ENCODE measurements around the gene ACAP3. TPM values are rescaled to one million over a fixed set of nuclear protein-coding genes. Genes with fewer than 3 reads are reported as not detected.
A peak's percentile ranks its signal among the peaks of the same experiment; 100 is the strongest.

Gene ACAP3
- total RNA-seq, 4 donors from 2014 or later, result 78.1 to 156 (median 110) TPM

- Histone ChIP-seq H3K4me1 (peaks cover 12 to 54% (median 38%) of the 10 kb centered on the region in 4 donors), H3K27ac (peak overlapping the region; percentile 69 to 94 (median 78)), H3K4me3 (peak overlapping the region; percentile 32 to 96 (median 78)), H3K27me3 (no peaks in the 10 kb centered on the region), H3K9me3 (no peaks in the 10 kb centered on the region), H3K36me3 (peaks cover 0 to 11% (median 0%) of the 10 kb centered on the region in 3 donors)
- no peak for DNase-seq
- TF ChIP-seq, protein P1, sequence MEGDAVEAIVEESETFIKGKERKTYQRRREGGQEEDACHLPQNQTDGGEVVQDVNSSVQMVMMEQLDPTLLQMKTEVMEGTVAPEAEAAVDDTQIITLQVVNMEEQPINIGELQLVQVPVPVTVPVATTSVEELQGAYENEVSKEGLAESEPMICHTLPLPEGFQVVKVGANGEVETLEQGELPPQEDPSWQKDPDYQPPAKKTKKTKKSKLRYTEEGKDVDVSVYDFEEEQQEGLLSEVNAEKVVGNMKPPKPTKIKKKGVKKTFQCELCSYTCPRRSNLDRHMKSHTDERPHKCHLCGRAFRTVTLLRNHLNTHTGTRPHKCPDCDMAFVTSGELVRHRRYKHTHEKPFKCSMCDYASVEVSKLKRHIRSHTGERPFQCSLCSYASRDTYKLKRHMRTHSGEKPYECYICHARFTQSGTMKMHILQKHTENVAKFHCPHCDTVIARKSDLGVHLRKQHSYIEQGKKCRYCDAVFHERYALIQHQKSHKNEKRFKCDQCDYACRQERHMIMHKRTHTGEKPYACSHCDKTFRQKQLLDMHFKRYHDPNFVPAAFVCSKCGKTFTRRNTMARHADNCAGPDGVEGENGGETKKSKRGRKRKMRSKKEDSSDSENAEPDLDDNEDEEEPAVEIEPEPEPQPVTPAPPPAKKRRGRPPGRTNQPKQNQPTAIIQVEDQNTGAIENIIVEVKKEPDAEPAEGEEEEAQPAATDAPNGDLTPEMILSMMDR (IDR thresholded peaks at IDR 0.05), result no peak
- TF ChIP-seq POLR2A (IDR thresholded peaks at IDR 0.05), result no peak
Observed at GRCh38 chr1:1306070-1306660, 1.6 kb downstream of the ACAP3 start.

DNA sequence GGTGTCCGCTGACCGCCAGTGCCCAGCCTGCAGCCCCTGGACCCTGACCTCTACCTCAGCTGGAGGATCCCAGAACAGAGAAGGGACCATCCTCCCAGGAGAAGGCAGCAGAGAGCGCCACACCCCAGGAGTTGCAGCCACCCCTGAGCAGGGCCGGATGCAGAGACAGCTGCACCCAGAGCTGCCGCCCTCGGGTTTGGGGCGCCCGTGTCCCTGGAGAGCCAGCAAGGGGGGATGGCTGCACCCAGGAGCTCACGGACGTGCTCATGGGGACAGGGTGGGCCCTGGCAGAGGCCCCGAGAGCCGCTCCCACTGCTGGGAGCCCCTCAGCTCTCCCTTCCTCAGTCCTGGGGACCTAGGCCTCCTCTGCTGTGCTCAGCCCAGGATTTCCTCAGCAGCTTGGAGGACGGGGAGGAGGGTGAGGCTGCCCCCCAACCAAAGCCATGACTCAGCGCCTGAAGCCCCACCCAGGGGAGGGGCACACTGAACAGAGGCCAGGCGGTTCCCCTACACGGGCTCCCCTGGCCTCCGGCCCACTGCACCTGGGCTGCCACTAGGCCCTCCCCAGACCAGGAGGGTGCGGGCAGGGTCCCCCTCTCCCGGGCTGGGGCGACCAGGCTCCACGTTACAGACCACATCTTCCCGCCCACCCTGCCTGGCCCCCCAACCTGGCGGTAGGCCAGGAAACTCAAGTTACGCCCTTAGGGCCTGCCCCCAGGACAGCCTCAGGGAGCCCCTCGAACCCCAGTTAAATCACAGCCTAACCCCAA is 2.2 kb downstream of the ACAP3 start:
- Histone ChIP-seq H3K36me3 (peaks cover 0 to 4% (median 0%) of the 10 kb centered on the region in 3 donors), H3K4me3 (peak overlapping the region; percentile 32 to 96 (median 78)), H3K27ac (peak overlapping the region; percentile 69 to 94 (median 78)), H3K27me3 (no peaks in the 10 kb centered on the region), H3K9me3 (no peaks in the 10 kb centered on the region), H3K4me1 (peaks cover 12 to 54% (median 38%) of the 10 kb centered on the region in 4 donors)
- peak; percentile 78 to 90 (median 82) for DNase-seq
- TF ChIP-seq POLR2A (IDR thresholded peaks at IDR 0.05), result peak in 1 of 2 donors; percentile 1
- TF ChIP-seq, protein P1 (IDR thresholded peaks at IDR 0.05), result peak in 4 of 6 experiments; percentile 2 to 25 (median 18)

DNA sequence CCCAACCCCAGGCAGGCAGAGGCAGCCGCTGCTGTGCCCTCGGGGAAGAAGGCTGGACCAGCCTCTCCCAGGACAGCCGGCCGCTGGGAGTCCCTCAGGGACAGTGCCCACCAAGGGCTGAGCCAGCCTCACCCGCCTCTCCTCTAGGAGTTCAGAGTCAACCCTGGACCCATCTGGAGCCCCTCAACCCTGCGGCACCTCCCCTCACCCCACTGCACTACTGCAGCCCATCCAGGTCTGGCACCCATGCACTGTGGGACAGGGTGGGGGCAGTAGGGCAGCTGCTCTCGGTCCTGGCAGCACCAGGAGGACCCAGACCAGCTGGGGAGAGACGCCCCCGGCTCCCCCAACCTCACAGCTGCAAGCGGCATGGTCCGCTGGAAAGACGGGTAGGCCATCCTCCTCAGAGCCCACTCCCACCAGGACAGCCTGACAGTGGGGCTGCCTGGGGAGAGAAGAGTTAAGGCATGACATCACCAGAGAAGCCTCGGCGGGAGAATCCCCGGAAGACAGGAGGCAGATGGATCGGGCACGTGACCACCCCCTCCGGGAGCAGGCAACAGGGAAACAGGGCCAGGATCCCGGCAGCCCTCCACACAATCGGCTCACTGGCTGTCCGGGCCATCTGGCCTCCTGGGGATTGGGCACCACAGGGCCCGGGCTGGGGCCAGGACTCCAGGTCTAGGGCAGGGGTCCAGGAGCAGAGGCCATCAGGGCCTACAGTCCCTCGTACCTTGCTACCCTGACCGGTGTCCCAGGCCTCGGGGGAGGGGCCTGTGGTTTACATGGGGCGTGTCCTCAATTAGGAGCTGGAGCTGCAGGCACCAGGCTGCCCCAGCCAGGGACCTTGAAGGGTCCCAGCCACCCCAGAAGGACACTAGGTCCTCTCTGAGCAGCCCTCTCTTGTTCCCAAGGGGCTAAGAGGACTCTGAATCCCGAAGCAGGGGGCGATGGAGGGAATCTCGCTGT is 3.1 kb downstream of the ACAP3 start:
- H3K9me3 ChIP-seq, result no peaks in the 10 kb centered on the region
- TF ChIP-seq, protein P1 (IDR thresholded peaks at IDR 0.05), result no peak
- TF ChIP-seq POLR2A (IDR thresholded peaks at IDR 0.05), result no peak
- no peaks in the 10 kb centered on the region for H3K36me3 ChIP-seq
- peaks cover 12 to 47% (median 37%) of the 10 kb centered on the region in 4 donors for H3K4me1 ChIP-seq
- DNase-seq, result peak; percentile 37 to 81 (median 80)
- H3K27ac ChIP-seq, result peak overlapping the region; percentile 69 to 94 (median 78)
- peak overlapping the region; percentile 32 to 96 (median 78) for H3K4me3 ChIP-seq
- no peaks in the 10 kb centered on the region for H3K27me3 ChIP-seq

DNA sequence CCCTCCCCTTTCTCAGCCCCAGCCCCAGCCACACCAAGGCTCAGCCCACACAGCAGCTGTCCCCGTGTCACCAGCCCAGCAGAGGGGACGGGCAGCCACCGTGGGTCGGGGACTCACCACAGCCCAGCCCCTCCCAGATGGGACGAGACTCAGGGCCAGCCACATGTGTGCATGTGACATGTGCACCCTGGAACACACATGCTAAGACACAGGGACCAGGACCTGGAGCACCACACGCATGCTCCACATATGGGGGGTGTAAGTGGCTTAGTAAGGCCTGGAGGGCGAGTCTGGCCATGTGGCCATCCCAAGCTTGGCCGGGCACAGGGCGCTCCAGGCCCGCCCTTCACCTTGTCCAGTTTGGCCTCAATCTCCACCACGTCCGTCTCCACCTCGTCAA is 4.0 kb downstream of the ACAP3 start:
- H3K27me3 ChIP-seq, result no peaks in the 10 kb centered on the region
- peaks cover 12 to 39% (median 30%) of the 10 kb centered on the region in 4 donors for H3K4me1 ChIP-seq
- H3K4me3 ChIP-seq, result no peak overlapping the region
- TF ChIP-seq, protein P1 (IDR thresholded peaks at IDR 0.05), result no peak
- TF ChIP-seq POLR2A (IDR thresholded peaks at IDR 0.05), result no peak
- no peaks in the 10 kb centered on the region for H3K36me3 ChIP-seq
- no peaks in the 10 kb centered on the region for H3K9me3 ChIP-seq
- H3K27ac ChIP-seq, result peak overlapping the region in 2 of 4 donors; percentile 9 to 74
- DNase-seq, result no peak

- TF ChIP-seq, protein P1 (IDR thresholded peaks at IDR 0.05), result no peak
- no peak for TF ChIP-seq POLR2A (IDR thresholded peaks at IDR 0.05)
- no peak for DNase-seq
- H3K36me3 ChIP-seq, result peaks cover 0 to 2% (median 0%) of the 10 kb centered on the region in 3 donors
- peaks cover 12 to 39% (median 30%) of the 10 kb centered on the region in 4 donors for H3K4me1 ChIP-seq
- H3K27ac ChIP-seq, result no peak overlapping the region
- H3K4me3 ChIP-seq, result no peak overlapping the region
- no peaks in the 10 kb centered on the region for H3K9me3 ChIP-seq
- no peaks in the 10 kb centered on the region for H3K27me3 ChIP-seq
Observed at GRCh38 chr1:1302951-1303509, 4.7 kb downstream of the ACAP3 start.

Data from Peyer's patch (tissue), 4 donors.